Urinary bladder (tissue), 4 donors: Measurements from ENCODE around the gene SLC4A4. TPM values are rescaled to one million over a fixed set of nuclear protein-coding genes. Genes with fewer than 3 reads are reported as not detected.

ENCODE experiments used
- DNase-seq: peaks from one replicate; pipeline ENCODE4 v3.0.0-alpha.2; 2015; ENCODE audit errors: extremely low spot score
- H3K27ac ChIP-seq: one replicate; pipeline ENCODE4 v1.5.1; 2013; ENCODE audit warnings: low read depth, mild to moderate bottlenecking, moderate library complexity
- H3K36me3 ChIP-seq: one replicate; pipeline ENCODE4 v1.6.1; 2013; ENCODE audit warnings: mild to moderate bottlenecking, moderate library complexity; ENCODE audit not compliant: insufficient read depth
- H3K4me1 ChIP-seq: one replicate; pipeline ENCODE4 v1.6.1; 2013; ENCODE audit warnings: mild to moderate bottlenecking, moderate library complexity; ENCODE audit not compliant: insufficient read depth
- H3K4me3 ChIP-seq: one replicate; pipeline ENCODE4 v1.5.1; 2013; ENCODE audit warnings: low read depth, low read length
- WGBS: extraction: QIAGEN DNeasy Blood & Tissue Kit; methylation state at CpG from one replicate; pipeline ENCODE4 v1.1.7; 2013; 5-methylcytosine and 5-hydroxymethylcytosine counted together
- polyA plus RNA-seq: library from polyadenylated mRNA; stranded (reverse); fragments of 200-250 nt; gene quantifications from one replicate; pipeline ENCODE4 v1.2.3, GENCODE V29; 2013
- total RNA-seq: library from RNA; depleted of rRNA; stranded (reverse); fragments of >200 nt; gene quantifications from one replicate; pipeline ENCODE4 v1.2.3, GENCODE V29; 2014
- donor health status: healthy with polysubstance abuse.
- donor health status: healthy.

Gene SLC4A4
- total and polyA plus RNA-seq, 2 donors = 1.4 to 11.7 TPM

- WGBS = 78% methylated on average over 4 of the region's 4 CpGs
- no peaks in the 10 kb centered on the region for H3K36me3 ChIP-seq
- H3K4me3 ChIP-seq = no peak overlapping the region
- H3K27ac ChIP-seq = no peak overlapping the region
- H3K4me1 ChIP-seq = no peaks in the 10 kb centered on the region
- no peak for DNase-seq
Measured at GRCh38 chr4:71526637-71527406, 188.0 kb downstream of the SLC4A4 start.

- Histone ChIP-seq H3K4me1 (no peaks in the 10 kb centered on the region), H3K4me3 (no peak overlapping the region), H3K27ac (no peak overlapping the region), H3K36me3 (no peaks in the 10 kb centered on the region)
- WGBS = 95% methylated on average over 1 of the region's 1 CpG
- DNase-seq = no peak
Measured at GRCh38 chr4:71532407-71532806, 193.6 kb downstream of the SLC4A4 start.

DNA sequence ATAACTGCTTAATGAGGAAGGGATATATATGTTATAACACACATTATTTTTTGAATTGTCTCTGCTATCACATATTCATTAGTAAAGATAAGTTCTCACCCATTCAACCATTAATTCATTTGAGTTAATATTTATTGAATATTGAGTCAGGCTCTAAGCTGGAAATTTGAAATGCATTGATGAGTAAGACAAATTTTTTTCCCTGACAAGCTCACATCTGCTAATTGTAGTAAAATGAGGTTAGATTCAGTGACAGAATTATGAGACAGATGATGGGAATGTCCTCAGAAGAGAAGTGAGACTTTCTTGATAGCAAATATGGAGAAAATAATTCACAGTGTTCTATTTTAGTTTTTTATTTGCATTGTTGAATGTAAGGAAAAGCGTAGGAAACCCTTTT, 194.3 kb downstream of the SLC4A4 start:
- Histone ChIP-seq H3K27ac (no peak overlapping the region), H3K4me1 (no peaks in the 10 kb centered on the region), H3K4me3 (no peak overlapping the region), H3K36me3 (no peaks in the 10 kb centered on the region)
- no peak for DNase-seq
- 98% methylated on average over 1 of the region's 1 CpG for WGBS

GRCh38 chr4:71537551-71538065, 198.8 kb downstream of the SLC4A4 start:
- no peaks in the 10 kb centered on the region for H3K4me1 ChIP-seq
- no peak for DNase-seq
- no peaks in the 10 kb centered on the region for H3K36me3 ChIP-seq
- no peak overlapping the region for H3K27ac ChIP-seq
- 93% methylated on average over 6 of the region's 6 CpGs for WGBS
- H3K4me3 ChIP-seq = no peak overlapping the region

DNA sequence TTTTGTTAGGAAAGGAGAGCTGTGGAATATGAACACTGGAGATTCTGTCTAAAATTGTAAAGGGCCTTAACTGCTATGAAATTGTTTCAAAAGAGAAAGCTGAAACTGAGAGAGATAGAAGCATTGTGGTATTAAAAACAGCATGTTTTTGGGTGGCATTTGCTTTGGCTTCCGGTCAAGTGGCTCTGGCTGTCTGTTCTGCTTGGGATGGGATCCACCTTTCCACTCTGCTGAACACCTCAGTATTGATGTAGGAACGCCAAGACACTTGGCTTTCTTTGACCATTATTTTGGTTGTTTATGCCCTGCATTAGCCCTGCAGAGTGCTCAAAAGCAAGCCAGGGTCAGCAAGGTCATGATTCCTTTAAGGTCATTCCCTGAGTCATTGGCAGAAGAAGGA, 199.7 kb downstream of the SLC4A4 start:
- Histone ChIP-seq H3K36me3 (no peaks in the 10 kb centered on the region), H3K27ac (no peak overlapping the region), H3K4me1 (no peaks in the 10 kb centered on the region), H3K4me3 (no peak overlapping the region)
- WGBS = 77% methylated on average over 2 of the region's 2 CpGs
- DNase-seq = no peak

DNA sequence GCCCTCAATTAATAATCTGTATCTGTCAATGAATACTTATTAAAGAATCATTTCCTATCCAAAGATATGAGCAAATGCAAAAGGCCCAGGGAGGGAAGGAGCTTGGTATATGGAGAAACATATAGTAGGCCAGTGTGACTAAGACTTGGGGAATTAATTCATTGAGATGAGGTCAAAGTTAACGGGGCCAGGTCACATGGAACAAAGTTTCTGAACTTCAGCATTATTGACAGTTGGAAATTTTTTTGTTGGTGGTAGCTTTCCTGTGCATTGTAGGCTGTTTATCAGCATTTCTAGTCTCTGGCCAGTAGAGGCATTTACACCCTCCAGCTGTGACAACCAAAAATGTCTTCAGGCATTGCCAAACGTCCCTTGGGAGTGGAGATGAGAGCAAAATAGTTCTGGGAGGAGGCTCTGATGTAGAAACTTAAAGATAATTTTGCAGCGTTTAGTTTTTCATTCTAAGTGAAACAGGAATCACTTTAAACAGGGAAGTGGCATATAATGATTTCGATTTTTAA, 202.0 kb downstream of the SLC4A4 start:
- WGBS = 63% methylated on average over 4 of the region's 4 CpGs
- no peak overlapping the region for H3K4me3 ChIP-seq
- no peaks in the 10 kb centered on the region for H3K4me1 ChIP-seq
- no peaks in the 10 kb centered on the region for H3K36me3 ChIP-seq
- H3K27ac ChIP-seq = no peak overlapping the region
- DNase-seq = no peak

- H3K36me3 ChIP-seq = no peaks in the 10 kb centered on the region
- H3K4me1 ChIP-seq = no peaks in the 10 kb centered on the region
- DNase-seq = no peak
- H3K27ac ChIP-seq = no peak overlapping the region
- 93% methylated on average over 2 of the region's 2 CpGs for WGBS
- H3K4me3 ChIP-seq = no peak overlapping the region
Measured at GRCh38 chr4:71541541-71541940, 202.7 kb downstream of the SLC4A4 start.

DNA sequence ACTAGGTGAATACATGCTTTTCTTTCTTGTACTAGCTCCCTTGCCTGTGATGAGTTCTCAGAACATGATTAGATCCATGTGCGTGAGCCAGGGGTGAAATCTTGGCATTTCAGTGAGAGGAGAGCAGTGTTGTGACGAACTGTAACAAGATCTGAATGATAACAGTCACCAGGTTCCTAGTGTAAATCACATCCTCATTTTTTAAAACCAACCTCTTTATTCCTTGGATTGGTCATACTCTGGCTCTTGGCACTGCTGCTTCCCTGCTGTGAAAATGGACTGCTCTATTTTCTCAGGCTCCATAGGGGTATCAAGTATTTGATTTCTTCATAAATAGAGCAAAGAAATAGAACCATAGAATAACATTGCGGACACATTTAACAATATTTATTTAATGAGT, 206.3 kb downstream of the SLC4A4 start:
- H3K27ac ChIP-seq = no peak overlapping the region
- no peaks in the 10 kb centered on the region for H3K36me3 ChIP-seq
- no peak for DNase-seq
- no peak overlapping the region for H3K4me3 ChIP-seq
- no peaks in the 10 kb centered on the region for H3K4me1 ChIP-seq
- 60% methylated on average over 3 of the region's 3 CpGs for WGBS

DNA sequence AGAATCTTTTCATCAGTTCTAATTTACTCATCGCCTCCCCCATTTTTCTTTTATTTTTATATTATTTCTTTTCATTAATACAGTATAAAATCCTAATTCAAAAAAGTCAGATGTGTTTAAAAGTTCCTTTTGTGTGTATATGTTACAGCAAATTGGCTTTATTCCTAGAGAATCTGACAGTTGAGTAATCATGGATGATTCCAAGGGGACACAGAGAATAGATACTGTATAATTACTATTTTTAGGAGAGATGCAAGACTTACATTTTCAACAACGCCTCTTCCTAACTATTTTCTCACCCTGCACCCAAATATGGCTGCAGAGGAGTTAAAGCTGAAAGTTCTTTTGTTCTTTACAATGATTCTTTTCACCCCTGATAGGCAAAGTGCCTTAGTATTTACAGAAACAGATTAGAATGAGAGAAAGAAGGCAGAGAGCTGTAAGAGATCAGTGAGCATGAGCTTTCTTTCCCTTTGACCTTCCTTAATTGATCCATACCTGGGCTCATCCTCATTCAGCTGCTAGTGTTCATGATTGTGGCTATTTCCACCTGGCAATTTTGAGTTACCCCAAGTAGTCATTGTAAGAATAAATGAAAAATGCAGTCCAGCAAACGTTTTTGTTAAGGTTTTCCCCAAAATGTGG, 210.8 kb downstream of the SLC4A4 start:
- Histone ChIP-seq H3K27ac (no peak overlapping the region), H3K4me1 (no peaks in the 10 kb centered on the region), H3K4me3 (no peak overlapping the region), H3K36me3 (no peaks in the 10 kb centered on the region)
- DNase-seq = no peak
- WGBS = 55% methylated on average over 3 of the region's 3 CpGs

DNA sequence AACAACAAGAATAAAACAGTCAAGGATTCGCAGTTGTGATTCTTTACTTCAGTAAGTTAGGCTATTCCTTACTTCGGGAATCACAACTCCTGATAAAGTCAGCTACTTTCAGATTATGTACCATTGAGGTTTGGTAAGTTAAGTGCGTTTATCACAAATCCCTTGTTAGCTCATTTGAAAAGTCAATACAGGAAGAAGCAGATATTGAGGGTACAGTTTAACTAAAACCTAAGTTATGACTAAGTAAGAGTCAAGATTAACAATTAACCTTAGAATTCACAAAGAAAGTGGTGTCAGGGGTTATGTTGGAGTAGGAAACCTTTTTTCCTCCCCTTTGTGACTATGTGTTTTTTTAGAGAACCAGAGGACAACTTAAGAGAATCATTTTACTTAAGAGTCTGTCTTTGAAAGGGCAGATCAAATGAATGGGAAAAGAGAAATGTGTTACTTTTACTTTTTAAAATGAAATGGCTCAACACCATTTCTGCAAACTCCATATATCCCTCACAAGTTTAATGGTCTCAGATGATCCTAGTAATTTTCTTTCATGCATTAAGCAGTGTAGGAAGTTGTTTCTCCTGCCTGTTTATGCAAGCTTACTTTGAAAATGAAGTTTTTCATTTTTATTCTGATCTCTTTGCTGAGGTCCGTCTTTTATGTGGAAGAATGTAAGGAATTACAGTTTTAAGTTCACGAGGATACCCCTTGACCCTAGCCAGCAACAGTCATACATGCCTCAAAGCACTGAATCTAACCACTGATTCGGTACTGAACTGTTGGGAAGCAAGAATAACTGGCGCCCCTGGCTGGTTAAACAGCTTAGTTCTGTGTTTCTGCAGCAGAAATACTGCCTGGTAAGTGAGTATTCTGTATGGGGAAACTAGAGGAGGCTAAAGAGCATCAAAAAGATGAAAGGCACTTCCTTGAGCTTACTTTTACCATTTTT, 211.7 kb downstream of the SLC4A4 start:
- no peaks in the 10 kb centered on the region for H3K36me3 ChIP-seq
- no peak overlapping the region for H3K4me3 ChIP-seq
- H3K27ac ChIP-seq = no peak overlapping the region
- no peak for DNase-seq
- WGBS = 63% methylated on average over 7 of the region's 7 CpGs
- H3K4me1 ChIP-seq = no peaks in the 10 kb centered on the region

DNA sequence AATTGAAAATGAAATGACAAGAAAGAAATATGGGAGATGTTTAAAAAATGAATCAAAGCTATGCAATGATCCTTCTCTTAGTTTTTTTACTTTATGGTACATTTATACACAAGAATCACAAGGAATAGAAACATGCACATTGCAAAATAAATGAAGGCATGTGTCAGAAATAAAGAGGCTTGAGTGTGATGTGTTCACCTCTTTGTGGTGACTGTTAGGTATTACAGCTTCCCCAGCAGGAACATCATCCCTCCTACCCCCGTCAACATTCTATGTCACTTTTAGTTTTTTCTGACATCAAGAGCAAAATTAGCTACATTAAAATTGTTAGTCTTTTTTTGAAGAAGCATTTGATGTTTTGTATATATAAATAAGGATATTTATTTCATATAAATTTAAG, 214.8 kb downstream of the SLC4A4 start:
- H3K4me1 ChIP-seq = no peaks in the 10 kb centered on the region
- no peak overlapping the region for H3K27ac ChIP-seq
- no peak overlapping the region for H3K4me3 ChIP-seq
- H3K36me3 ChIP-seq = no peaks in the 10 kb centered on the region
- 73% methylated on average over 1 of the region's 1 CpG for whole genome bisulfite sequencing
- DNase-seq = no peak

DNA sequence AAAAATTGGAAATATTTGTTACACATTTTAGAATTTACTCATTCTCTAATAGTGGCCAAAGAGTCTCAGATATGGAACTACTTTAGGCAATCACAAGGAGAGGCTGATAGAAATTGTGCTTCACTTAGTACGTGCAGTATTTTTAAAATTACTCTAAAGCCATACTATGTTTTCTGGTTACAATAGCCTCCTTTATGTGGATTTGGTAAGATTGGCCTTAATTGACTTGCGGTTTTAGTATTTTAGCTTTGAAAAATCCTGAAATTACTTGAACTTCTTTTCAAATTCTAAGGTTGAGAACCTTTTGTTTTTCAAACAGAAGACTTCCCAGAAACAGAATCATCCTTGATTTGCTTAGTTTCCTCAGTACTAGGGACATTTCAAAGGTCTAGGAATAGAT, 215.2 kb downstream of the SLC4A4 start:
- no peak overlapping the region for H3K4me3 ChIP-seq
- H3K4me1 ChIP-seq = no peaks in the 10 kb centered on the region
- DNase-seq = no peak
- H3K36me3 ChIP-seq = no peaks in the 10 kb centered on the region
- WGBS = 91% methylated on average over 2 of the region's 2 CpGs
- no peak overlapping the region for H3K27ac ChIP-seq

- no peaks in the 10 kb centered on the region for H3K36me3 ChIP-seq
- no peak overlapping the region for H3K27ac ChIP-seq
- 64% methylated on average over 1 of the region's 1 CpG for WGBS
- no peak overlapping the region for H3K4me3 ChIP-seq
- no peaks in the 10 kb centered on the region for H3K4me1 ChIP-seq
- DNase-seq = no peak
Measured at GRCh38 chr4:71558248-71558647, 219.4 kb downstream of the SLC4A4 start.
